PC-3 (cell line): Measurements from ENCODE around the gene MLST8. TPM values are rescaled to one million over a fixed set of nuclear protein-coding genes. Genes with fewer than 3 reads are reported as not detected.

Source experiments
- ATAC-seq: fragments of 200-7000 bp; cut with Tn5 transposase; 2 replicates; pipeline ENCODE4 v1.9.1; 2020; ENCODE audit warnings: mild to moderate bottlenecking, moderate library complexity
- BruUV-seq: library from RNA; stranded (reverse); fragments of 400-500 nt; replicated peaks from 2 replicates; lab custom pipeline; 2021; lab: Mats Ljungman, UMichigan
- CTCF ChIA-PET: fragments of 300-600 bp; sonication (Branson Sonifier 250); formaldehyde crosslinking; loops from one replicate; lab custom pipeline; 2022; ENCODE audit warnings: antibody characterized with exemption; lab: Charles Lee
- POLR2A ChIA-PET: fragments of 300-600 bp; sonication (Branson Sonifier 250); formaldehyde crosslinking; loops from one replicate; lab custom pipeline; 2022; ENCODE audit warnings: antibody characterized with exemption; ENCODE audit not compliant: unreplicated experiment; lab: Charles Lee
- DNase-seq: peaks from one replicate; pipeline ENCODE4 v3.0.0-alpha.2; 2015
- H2AFZ ChIP-seq: fragments of 300-600 bp; sonication (generic); 2 replicates; pipeline ENCODE4 v1.6.0; 2016; ENCODE audit warnings: antibody characterized with exemption, low read length
- H3F3A ChIP-seq: fragments of 300-600 bp; sonication (generic); one replicate; pipeline ENCODE4 v1.6.0; 2017; ENCODE audit warnings: antibody characterized with exemption, low read length, control low read depth, mild to moderate bottlenecking; ENCODE audit not compliant: unreplicated experiment
- H3K27ac ChIP-seq: fragments of 300-600 bp; sonication (generic); 2 replicates; pipeline ENCODE4 v1.5.1; 2016; ENCODE audit warnings: mild to moderate bottlenecking, low read length
- H3K27me3 ChIP-seq: fragments of 300-600 bp; sonication (generic); 2 replicates; pipeline ENCODE4 v1.6.1; 2016; ENCODE audit warnings: low read length, mixed read lengths
- H3K36me3 ChIP-seq: fragments of 300-600 bp; sonication (generic); 2 replicates; pipeline ENCODE4 v1.6.1; 2016; ENCODE audit warnings: low read depth, mixed run types, low read length, mixed read lengths
- H3K4me1 ChIP-seq: fragments of 300-600 bp; sonication (generic); 2 replicates; pipeline ENCODE4 v1.5.1; 2016; ENCODE audit warnings: low read length; ENCODE audit not compliant: insufficient read depth
- H3K4me2 ChIP-seq: fragments of 300-600 bp; sonication (generic); 2 replicates; pipeline ENCODE4 v1.6.0; 2016; ENCODE audit warnings: low read length
- H3K4me3 ChIP-seq: fragments of 300-600 bp; sonication (generic); 2 replicates; pipeline ENCODE4 v1.5.1; 2016; ENCODE audit warnings: mild to moderate bottlenecking, low read length, mixed read lengths
- H3K79me2 ChIP-seq: fragments of 300-600 bp; sonication (generic); 2 replicates; pipeline ENCODE4 v1.6.1; 2017; ENCODE audit warnings: low read length, mixed read lengths
- H3K9ac ChIP-seq: fragments of 300-600 bp; sonication (generic); 2 replicates; pipeline ENCODE4 v1.6.0; 2016; ENCODE audit warnings: mild to moderate bottlenecking, low read length
- H3K9me2 ChIP-seq: fragments of 300-600 bp; sonication (generic); replicated peaks from 2 replicates; pipeline ENCODE4 v1.6.1; 2016; ENCODE audit warnings: mixed run types, low read length, mixed read lengths
- H3K9me3 ChIP-seq: fragments of 300-600 bp; sonication (generic); 2 replicates; pipeline ENCODE4 v1.6.1; 2016; ENCODE audit warnings: low read length, mixed read lengths
- H4K20me1 ChIP-seq: fragments of 300-600 bp; sonication (generic); 2 replicates; pipeline ENCODE4 v1.6.1; 2016; ENCODE audit warnings: low read length, mixed read lengths
- EZH2 ChIP-seq: fragments of 300-600 bp; sonication (generic); IDR thresholded peaks from one replicate; pipeline ENCODE4 v1.6.1; 2017; ENCODE audit warnings: antibody characterized with exemption, mild to moderate bottlenecking, low read length; ENCODE audit not compliant: unreplicated experiment
- EZH2phosphoT487 ChIP-seq: fragments of 300-600 bp; sonication (generic); IDR thresholded peaks from 2 replicates; pipeline ENCODE4 v1.6.1; 2018; ENCODE audit warnings: mild to moderate bottlenecking, antibody characterized with exemption, low read length, borderline replicate concordance
- intact Hi-C: fragments of 100-400 bp; cut with micrococcal nuclease; formaldehyde crosslinking; loops from 2 replicates; pipeline ENCODE4 v1.9.0; 2023
- total RNA-seq: library from RNA; depleted of rRNA; stranded (reverse); fragments of >200 nt; gene quantifications from 2 replicates; pipeline ENCODE4 v1.2.3, GENCODE V29; 2014
- TF ChIP-seq, protein P1 (sequence below): fragments of 300-600 bp; sonication (generic); conservative IDR thresholded peaks from 2 replicates; pipeline ENCODE4 v1.5.1; 2017; ENCODE audit warnings: antibody characterized with exemption, low read depth, mild to moderate bottlenecking, low read length

The MLST8 gene
- total RNA-seq, 1 experiment from 2014 or later: 63.3 TPM

DNA sequence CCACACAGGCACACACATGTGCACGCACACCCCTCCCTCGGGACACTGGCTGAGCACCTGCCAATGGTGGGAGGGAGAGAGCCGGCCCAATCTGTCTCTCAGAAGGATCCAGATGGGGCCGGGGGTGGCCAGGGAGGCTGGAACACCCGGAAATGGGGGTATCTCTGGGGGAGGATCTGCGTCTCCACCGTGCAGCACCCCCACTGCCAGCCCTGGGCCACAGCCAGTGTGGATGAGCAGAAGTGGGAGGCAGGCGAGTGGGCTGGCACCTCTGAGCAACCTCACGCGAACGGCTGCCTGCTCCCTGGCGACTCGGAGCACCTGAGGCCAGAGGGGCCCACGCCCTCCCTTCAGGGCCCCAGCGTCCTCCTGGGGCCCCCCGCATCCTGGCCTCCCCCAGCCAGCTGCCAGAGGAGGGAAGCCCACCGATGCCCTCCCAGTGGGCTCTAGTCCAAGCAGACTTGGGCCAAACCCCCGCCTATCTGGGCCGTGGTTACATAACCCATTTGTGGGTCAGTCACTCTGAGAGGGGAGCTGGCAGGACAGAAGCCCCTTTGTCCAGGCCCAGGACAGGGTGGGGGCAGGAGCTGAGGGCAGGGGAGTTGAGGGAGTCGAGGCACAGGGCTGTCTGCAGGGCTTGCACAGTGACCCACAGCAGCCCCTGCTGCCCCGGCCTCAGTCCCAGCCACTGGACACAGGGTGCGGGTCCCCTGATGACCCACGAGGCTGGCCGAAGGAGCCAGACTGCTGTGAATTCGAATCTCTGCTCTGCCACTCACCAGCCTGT, 14.4 kb upstream of the MLST8 start:
- no peak for ATAC-seq
- CTCF ChIA-PET: no interaction called here
- intact Hi-C loops: no loop called here
- Histone ChIP-seq H3K4me3 (no peak overlapping the region), H3K9me3 (no peaks in the 10 kb centered on the region), H3K9me2 (no peaks in the 10 kb centered on the region), H3K27ac (no peak overlapping the region), H3F3A (no peaks in the 10 kb centered on the region), H3K4me2 (no peak overlapping the region), H3K27me3 (no peaks in the 10 kb centered on the region), H3K4me1 (peaks cover 12% of the 10 kb centered on the region; the same call in 1 of the 2 replicates), H3K79me2 (no peaks in the 10 kb centered on the region), H4K20me1 (no peaks in the 10 kb centered on the region), H3K9ac (no peak overlapping the region), H2AFZ (no peak overlapping the region), H3K36me3 (no peaks in the 10 kb centered on the region)
- BruUV-seq: no TSS peak
- POLR2A ChIA-PET: no interaction called here
- TF ChIP-seq EZH2: no peak
- no peak for TF ChIP-seq EZH2phosphoT487
- TF ChIP-seq, protein P1, sequence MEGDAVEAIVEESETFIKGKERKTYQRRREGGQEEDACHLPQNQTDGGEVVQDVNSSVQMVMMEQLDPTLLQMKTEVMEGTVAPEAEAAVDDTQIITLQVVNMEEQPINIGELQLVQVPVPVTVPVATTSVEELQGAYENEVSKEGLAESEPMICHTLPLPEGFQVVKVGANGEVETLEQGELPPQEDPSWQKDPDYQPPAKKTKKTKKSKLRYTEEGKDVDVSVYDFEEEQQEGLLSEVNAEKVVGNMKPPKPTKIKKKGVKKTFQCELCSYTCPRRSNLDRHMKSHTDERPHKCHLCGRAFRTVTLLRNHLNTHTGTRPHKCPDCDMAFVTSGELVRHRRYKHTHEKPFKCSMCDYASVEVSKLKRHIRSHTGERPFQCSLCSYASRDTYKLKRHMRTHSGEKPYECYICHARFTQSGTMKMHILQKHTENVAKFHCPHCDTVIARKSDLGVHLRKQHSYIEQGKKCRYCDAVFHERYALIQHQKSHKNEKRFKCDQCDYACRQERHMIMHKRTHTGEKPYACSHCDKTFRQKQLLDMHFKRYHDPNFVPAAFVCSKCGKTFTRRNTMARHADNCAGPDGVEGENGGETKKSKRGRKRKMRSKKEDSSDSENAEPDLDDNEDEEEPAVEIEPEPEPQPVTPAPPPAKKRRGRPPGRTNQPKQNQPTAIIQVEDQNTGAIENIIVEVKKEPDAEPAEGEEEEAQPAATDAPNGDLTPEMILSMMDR: no peak
- DNase-seq: no peak

DNA sequence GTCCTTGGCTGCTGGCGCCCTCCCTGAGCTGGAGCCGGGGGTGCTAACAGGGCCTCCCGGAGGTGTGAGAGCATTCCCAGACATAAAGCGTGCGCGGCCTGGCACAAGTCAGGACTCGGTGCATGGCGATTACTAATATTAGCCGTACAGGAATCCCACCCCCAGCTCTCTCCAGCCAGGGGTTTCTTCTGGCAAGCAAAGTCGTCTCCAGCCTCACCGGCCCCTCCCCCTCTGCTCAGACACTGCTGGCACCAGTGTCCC, 13.9 kb upstream of the MLST8 start:
- intact Hi-C loops: no loop called here

More for the DNA sequence above, 13.9 kb upstream of the MLST8 start:
- no peaks in the 10 kb centered on the region for H4K20me1 ChIP-seq
- H3K27me3 ChIP-seq: no peaks in the 10 kb centered on the region
- H3K9ac ChIP-seq: no peak overlapping the region
- no peak overlapping the region for H3K4me2 ChIP-seq
- no peak for DNase-seq
- H2AFZ ChIP-seq: no peak overlapping the region
- H3K4me3 ChIP-seq: no peak overlapping the region
- POLR2A ChIA-PET: no interaction called here
- TF ChIP-seq, protein P1: no peak
- TF ChIP-seq EZH2 (no peak), EZH2phosphoT487 (no peak)
- CTCF ChIA-PET: no interaction called here
- no peaks in the 10 kb centered on the region for H3K36me3 ChIP-seq
- no peak overlapping the region for H3K27ac ChIP-seq
- H3K4me1 ChIP-seq: peaks cover 12% of the 10 kb centered on the region; the same call in 1 of the 2 replicates
- H3K9me2 ChIP-seq: no peaks in the 10 kb centered on the region
- ATAC-seq: no peak
- H3K79me2 ChIP-seq: no peaks in the 10 kb centered on the region
- BruUV-seq: no TSS peak
- no peaks in the 10 kb centered on the region for H3K9me3 ChIP-seq
- no peaks in the 10 kb centered on the region for H3F3A ChIP-seq
